Lower leg skin (tissue), 3 donors: ENCODE data around the gene PTCH2.

Experiments
- CTCF ChIP-seq, 3 donors: fragments of 450-650 bp; IDR thresholded peaks; one replicate each; pipeline ENCODE4 v1.5.1; 2016; ENCODE audit warnings: antibody characterized with exemption in 3 of 3, mild to moderate bottlenecking in 3 of 3, moderate library complexity in 2 of 3
- POLR2A ChIP-seq, 2 donors: fragments of 450-650 bp; IDR thresholded peaks; one replicate each; pipeline ENCODE4 v1.6.1; 2016 to 2017; ENCODE audit warnings: antibody characterized with exemption in 2 of 2, mild to moderate bottlenecking in 1 of 2, moderate library complexity in 1 of 2

GRCh38 chr1:44817771-44818495 is 25.1 kb downstream of the PTCH2 start:
- TF ChIP-seq CTCF (IDR thresholded peaks at IDR 0.05) (no peak), POLR2A (IDR thresholded peaks at IDR 0.05) (no peak)
